Muscle of back (tissue), 11 donors: Measurements from ENCODE around the gene FAM53A. TPM values are rescaled to one million over a fixed set of nuclear protein-coding genes. Genes with fewer than 3 reads are reported as not detected.
"Not testable (repeated sequence)": the region's sequence is repeated elsewhere in the genome, so short reads cannot be mapped to it uniquely, and the experiment has no call there.

Experiments used
- DNase-seq, 3 donors: peaks; one replicate each; pipeline versions ENCODE4 v3.0.0 to v3.0.0-alpha.2; 2013
- polyA plus RNA-seq, 10 donors: library from polyadenylated mRNA; unstranded; fragments of 120-200 nt; gene quantifications; one replicate each; pipeline ENCODE4 v1.2.1, GENCODE V29; 2013; ENCODE audit not compliant: insufficient read length in 10 of 10

FAM53A gene
- polyA plus RNA-seq, 10 donors = 0.92 to 1.6 (median 1.2) TPM

GRCh38 chr4:1640716-1641503, 43.2 kb downstream of the FAM53A start:
- DNase-seq = not testable (repeated sequence)

- peak in 1 of 3 donors; percentile 33 for DNase-seq
These were observed 43.9 kb downstream of the FAM53A start for GRCh38 chr4:1640190-1640589.

- DNase-seq = no peak
These were observed 44.7 kb downstream of the FAM53A start for GRCh38 chr4:1639299-1639868.

GRCh38 chr4:1638873-1639272, 45.2 kb downstream of the FAM53A start:
- no peak for DNase-seq

- DNase-seq = no peak
These were observed 45.9 kb downstream of the FAM53A start for GRCh38 chr4:1638272-1638598.

GRCh38 chr4:1637580-1638271, 46.4 kb downstream of the FAM53A start:
- no peak for DNase-seq

GRCh38 chr4:1636490-1637211, 47.5 kb downstream of the FAM53A start:
- DNase-seq = no peak

GRCh38 chr4:1635464-1635863, 48.6 kb downstream of the FAM53A start:
- DNase-seq = no peak

GRCh38 chr4:1633993-1634392, 50.1 kb downstream of the FAM53A start:
- no peak for DNase-seq

GRCh38 chr4:1632109-1633104, 51.7 kb downstream of the FAM53A start:
- DNase-seq = no peak

GRCh38 chr4:1631136-1631535, 53.0 kb downstream of the FAM53A start:
- no peak for DNase-seq

GRCh38 chr4:1630266-1630665, 53.8 kb downstream of the FAM53A start:
- no peak for DNase-seq

- peak in 1 of 3 donors; percentile 51 for DNase-seq
These were observed 54.4 kb downstream of the FAM53A start for GRCh38 chr4:1629699-1630083.

GRCh38 chr4:1628892-1629698, 55.0 kb downstream of the FAM53A start:
- peak; percentile 17 to 77 (median 44) for DNase-seq

- DNase-seq = peak in 1 of 3 donors; percentile 30
These were observed 56.4 kb downstream of the FAM53A start for GRCh38 chr4:1627417-1628313.

GRCh38 chr4:1626941-1627340, 57.2 kb downstream of the FAM53A start:
- DNase-seq = no peak

- DNase-seq = no peak
These were observed 58.0 kb downstream of the FAM53A start for GRCh38 chr4:1626151-1626550.

GRCh38 chr4:1625600-1626138, 58.4 kb downstream of the FAM53A start:
- no peak for DNase-seq

GRCh38 chr4:1624519-1624910, 59.6 kb downstream of the FAM53A start:
- no peak for DNase-seq
